ENCODE measurements around the gene CENPP. TPM values are rescaled to one million over a fixed set of nuclear protein-coding genes. Genes with fewer than 3 reads are reported as not detected.

The CENPP gene
- total RNA-seq (2014; rRNA removed; shearing (Covaris generic)): 2.2 and 19.6 TPM in 2 replicates

- in situ Hi-C loops (cut with HindIII; ENCODE audit: low sequenced_read_pairs): no loop called here
- peak; percentile 92 for DNase-seq (ENCODE audit: low spot score)
Observed at GRCh38 chr9:92325269-92325990, at the start of gene CENPP, which contains the start of gene NOL8. CENPP (plus strand) TSS chr9:92325953. NOL8 (minus strand) TSS chr9:92325350; CDS start chr9:92324161, 1,189 bp downstream.

DNA sequence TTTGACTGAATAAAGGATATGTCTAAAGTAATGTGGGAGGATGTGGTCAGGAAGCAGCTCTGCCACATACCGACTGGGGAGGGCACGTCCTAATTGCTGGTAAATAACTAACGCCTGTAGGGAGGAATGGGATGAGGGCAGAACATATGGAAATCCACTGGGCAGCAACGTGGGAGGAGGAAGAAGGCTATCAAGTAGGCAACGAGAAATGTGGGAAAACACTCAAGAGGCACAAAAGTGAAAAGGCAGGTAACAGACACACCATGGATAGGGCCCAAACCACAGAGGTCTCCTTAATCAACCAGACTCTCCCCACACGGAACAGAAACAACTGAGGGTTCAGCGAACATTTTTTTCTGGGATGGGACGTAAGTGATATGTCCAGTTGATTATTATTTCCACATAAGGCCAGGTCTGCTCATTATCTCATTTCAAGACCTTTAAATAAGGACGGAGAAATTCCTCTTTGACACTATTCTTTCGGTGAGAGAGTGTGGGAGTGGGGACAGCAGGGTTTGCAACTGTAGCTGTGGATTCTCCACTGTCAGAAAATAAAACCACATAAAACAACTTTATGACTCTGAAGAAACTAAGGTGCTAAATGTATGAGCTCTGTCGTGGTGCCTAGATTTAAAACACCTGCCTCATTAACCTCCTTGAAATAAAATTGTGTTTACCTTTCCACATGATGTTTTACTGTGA is 49.3 kb upstream of the CENPP start:
- DNase-seq (ENCODE audit: low spot score): no peak
- in situ Hi-C loops (cut with HindIII; ENCODE audit: low sequenced_read_pairs): no loop called here

- in situ Hi-C loops (cut with HindIII; ENCODE audit: low sequenced_read_pairs): no loop called here
Observed at GRCh38 chr9:92278110-92278509, 47.6 kb upstream of the CENPP start.

DNA sequence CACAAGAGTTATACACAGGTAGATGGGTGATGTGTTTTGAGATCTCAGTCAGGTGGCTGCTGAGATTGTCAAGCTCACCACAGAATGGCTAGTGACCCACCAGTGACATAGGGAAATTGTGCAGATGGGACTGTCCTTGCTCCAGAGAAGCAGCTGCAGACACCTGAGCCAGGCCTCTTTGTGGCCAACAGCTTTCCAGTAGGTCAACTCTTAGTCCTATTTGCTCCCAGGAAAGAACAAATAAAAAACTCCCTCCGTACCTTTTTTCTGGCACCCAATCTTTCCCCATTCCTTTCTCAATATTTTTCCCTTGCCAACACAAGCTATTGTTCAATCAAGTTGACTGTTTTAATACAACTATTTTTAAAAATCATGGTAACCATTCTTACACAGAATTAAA is 46.5 kb upstream of the CENPP start:
- in situ Hi-C loops (cut with HindIII; ENCODE audit: low sequenced_read_pairs): no loop called here
- DNase-seq (ENCODE audit: low spot score): no peak

More at GRCh38 chr9:92278110-92278509, 47.6 kb upstream of the CENPP start:
- no peak for DNase-seq (ENCODE audit: low spot score)

DNA sequence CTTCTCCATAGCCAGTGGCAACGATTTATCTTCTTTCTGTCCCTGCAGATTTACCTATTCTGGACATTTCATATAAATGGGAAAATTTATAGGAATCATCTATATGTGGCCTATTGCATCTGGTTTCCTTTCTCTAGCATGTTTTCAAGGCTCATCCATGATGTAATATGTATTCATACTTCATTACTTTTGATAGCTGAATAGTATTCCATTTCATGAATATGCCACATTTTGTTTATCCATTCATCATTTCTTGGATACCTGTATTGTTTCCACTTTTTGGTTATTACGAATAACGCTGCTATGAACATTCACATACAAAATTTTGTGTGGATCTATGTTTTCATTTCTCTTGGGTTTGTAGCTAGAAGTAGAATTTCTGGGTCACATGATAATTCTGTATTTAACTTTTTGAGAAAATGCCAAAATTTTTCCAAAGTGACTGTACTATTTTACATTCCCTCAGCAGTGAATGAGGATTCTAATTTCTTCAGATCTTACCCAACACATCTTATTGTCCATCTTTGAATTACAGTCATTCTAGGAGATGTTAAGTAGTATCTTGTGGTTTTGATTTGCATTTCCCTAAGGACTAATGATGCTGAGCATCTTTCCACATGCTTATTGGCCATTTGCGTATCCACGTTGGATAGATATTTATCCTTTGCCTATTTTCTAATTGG is 35.9 kb upstream of the CENPP start:
- DNase-seq (ENCODE audit: low spot score): no peak
- in situ Hi-C loops (cut with HindIII; ENCODE audit: low sequenced_read_pairs): no loop called here

- in situ Hi-C loops (cut with HindIII; ENCODE audit: low sequenced_read_pairs): no loop called here
- DNase-seq (ENCODE audit: low spot score): no peak
Observed at GRCh38 chr9:92290785-92291429, 34.8 kb upstream of the CENPP start.

DNA sequence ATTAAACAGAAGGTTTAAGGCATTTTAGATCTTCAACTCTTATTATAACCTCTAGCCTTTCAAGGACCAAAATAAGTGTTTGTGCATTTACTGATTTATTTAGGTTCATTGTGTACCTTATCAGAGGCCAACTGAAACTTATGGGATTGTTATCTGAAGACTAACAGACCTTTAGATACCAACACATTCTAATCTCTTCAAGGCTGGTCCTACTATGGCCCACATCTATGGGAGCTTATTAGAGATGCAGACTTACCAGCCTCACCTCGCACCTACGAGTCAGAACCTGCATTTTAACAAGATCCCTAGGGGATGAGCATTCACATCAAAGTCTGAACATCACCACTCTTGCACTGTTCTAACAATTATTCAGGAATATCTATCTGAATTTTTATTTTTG is 34.2 kb upstream of the CENPP start:
- no peak for DNase-seq (ENCODE audit: low spot score)
- in situ Hi-C loops (cut with HindIII; ENCODE audit: low sequenced_read_pairs): no loop called here

DNA sequence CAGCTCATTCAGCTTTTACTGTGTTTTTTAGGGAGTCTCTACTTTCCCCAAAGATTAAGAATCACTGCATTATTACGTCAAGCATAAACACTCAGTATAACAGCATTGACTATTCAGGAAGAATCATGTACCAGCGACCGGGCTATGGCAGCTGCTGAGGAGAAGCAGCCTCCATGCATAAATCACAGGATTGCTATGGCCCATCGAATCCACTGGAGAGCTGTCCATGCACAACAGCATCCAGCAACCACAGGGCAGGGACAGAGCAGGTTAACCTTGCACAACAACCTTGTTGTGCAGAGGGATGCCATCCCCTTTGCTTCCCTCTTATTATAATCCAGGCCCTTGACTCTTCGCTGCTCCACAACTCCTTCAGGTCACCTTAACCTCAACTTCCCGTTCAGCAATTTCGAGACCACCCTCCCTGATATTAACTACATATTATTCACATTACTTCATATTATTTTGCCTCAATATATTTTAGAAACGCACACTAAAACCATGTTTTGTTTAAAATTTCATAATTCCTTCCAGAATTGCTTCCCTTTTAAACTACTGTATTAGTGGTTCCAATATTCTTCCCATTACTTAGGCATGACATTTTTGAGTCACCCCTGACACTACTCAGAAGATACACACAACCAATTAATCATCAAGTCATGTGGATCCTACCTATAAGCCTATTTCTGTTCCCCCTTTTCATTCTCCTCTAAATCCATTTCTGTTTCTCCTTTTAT is 33.2 kb upstream of the CENPP start:
- in situ Hi-C loops (cut with HindIII; ENCODE audit: low sequenced_read_pairs): no loop called here
- DNase-seq (ENCODE audit: low spot score): no peak

- in situ Hi-C loops (cut with HindIII; ENCODE audit: low sequenced_read_pairs): no loop called here
- peak; percentile 2 for DNase-seq (ENCODE audit: low spot score)
Observed at GRCh38 chr9:92293075-92293354, 32.7 kb upstream of the CENPP start.

DNA sequence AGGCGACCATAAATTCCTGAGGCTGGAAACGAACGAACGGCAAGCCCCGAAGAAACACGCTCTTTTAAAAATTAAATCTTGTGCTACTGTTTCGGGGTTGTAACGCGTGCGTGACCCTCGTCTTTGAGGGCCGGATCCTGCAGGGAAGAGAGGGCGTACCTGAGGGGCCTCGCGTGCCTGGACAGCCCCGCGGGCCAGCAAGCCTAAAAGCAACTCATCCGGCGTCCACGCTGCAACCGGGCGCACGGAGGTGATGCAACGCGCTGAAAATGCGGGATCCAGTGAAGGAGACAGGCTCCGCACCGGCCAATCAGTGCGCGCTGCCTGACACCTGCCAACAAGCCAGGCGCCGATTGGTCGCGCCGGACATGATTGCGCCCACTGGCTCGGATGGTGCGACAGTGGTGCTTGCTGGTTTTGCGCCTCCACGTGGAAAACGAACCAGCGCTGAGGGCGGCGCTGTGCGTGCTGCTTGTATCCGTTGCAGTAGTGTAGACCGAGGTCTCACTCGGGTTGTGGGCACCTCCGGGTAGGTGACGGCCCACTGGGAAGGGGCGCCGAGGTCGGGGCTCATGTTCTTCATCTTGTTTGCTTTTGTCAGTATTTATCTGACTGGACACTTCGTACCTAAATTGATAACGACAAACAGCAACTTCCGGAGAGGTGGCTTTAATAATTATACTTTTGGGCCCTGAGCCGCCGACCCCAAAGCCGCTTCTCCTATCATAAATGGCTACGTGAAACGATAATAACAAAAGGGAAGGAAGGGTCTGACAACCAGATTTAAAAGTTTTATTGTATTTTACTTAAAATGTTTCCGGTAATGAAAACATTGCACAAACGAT is 32.1 kb upstream of the CENPP start, which contains the start of gene IARS1:
IARS1 (minus strand) TSS at position 246 of the 845 bp plus-strand sequence. CDS start 4,278 bp downstream, outside the sequence.
- peak; percentile 97 for DNase-seq (ENCODE audit: low spot score)
- in situ Hi-C loops (cut with HindIII; ENCODE audit: low sequenced_read_pairs): no loop called here

- in situ Hi-C loops (cut with HindIII; ENCODE audit: low sequenced_read_pairs): no loop called here
- peak; percentile 22 for DNase-seq (ENCODE audit: low spot score)
Observed at GRCh38 chr9:92294297-92294676, 31.5 kb upstream of the CENPP start.

DNA sequence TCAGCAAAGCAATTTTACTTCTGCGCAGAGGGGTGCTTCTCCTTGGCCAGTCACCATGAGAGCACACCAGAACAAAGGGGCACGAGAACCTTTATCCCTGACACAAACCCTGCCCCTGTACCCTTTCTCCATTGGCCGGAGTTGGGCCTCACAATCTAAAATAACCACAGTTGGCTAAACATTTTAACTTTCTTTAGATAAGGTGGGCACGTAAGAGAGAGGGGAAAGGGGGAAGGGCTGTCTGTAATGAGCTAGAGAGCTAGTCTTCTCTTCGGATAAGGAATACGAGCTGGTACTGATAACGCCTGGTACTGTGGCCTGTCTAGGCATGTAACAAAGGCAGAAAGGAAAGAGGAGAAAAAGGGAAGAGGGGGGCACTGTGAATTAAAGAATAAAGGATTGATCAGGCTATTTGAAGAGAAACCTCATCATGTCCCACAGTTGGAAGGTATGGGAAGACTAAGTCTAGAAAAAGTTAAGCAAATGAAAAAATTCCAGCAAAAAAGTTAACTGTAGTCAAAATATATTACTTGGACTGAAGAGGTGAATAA is 30.4 kb upstream of the CENPP start:
- in situ Hi-C loops (cut with HindIII; ENCODE audit: low sequenced_read_pairs): no loop called here
- DNase-seq (ENCODE audit: low spot score): no peak

DNA sequence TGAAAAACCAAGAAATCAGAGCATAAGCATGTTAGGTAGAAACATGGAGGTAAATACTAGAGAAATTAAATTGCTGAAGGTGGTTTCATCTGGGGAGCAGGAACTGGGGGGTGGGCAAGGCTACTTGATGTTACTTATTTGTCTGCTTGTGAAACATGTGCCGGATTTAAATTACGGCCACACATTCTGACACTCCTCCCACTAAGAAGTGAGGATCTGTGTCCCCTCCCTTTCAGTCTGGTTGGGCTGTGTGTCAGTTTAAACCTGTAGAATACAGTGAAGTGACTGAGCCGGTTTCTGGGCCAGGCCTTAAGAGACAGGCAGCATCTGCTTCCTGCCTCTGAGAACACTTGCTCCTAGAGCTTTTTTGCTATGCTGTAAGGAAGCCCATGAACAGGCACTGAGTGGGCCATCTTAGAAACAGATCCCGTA is 29.9 kb upstream of the CENPP start:
- DNase-seq (ENCODE audit: low spot score): peak; percentile 17
- in situ Hi-C loops (cut with HindIII; ENCODE audit: low sequenced_read_pairs): no loop called here

GRCh38 chr9:92297611-92298010 is 28.1 kb upstream of the CENPP start:
- DNase-seq (ENCODE audit: low spot score): no peak
- in situ Hi-C loops (cut with HindIII; ENCODE audit: low sequenced_read_pairs): no loop called here

DNA sequence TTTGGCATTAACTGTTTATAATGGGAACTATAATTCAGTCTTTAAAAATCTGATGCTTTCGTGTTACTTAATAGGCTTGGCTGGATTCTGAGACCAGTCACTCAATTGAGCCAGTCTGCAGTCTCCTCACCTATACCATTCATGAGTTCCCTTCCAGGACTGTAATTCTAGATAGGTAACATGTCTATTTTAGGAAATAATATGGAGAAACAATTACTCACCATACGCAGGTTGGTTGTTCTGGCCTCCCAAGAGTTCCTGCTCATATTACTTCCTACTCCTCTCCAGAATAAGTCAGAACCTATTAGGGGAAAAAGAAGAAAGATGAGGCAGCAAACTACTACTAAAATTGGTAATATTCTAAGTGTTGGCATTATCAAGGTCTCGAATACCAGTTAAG is 27.7 kb upstream of the CENPP start:
- in situ Hi-C loops (cut with HindIII; ENCODE audit: low sequenced_read_pairs): no loop called here
- DNase-seq (ENCODE audit: low spot score): no peak

- in situ Hi-C loops (cut with HindIII; ENCODE audit: low sequenced_read_pairs): no loop called here
- no peak for DNase-seq (ENCODE audit: low spot score)
Observed at GRCh38 chr9:92299116-92299515, 26.6 kb upstream of the CENPP start.

- in situ Hi-C loops (cut with HindIII; ENCODE audit: low sequenced_read_pairs): no loop called here
- no peak for DNase-seq (ENCODE audit: low spot score)
Observed at GRCh38 chr9:92300936-92301335, 24.8 kb upstream of the CENPP start.

GRCh38 chr9:92308893-92309292 is 16.9 kb upstream of the CENPP start:
- in situ Hi-C loops (cut with HindIII; ENCODE audit: low sequenced_read_pairs): no loop called here
- no peak for DNase-seq (ENCODE audit: low spot score)
